Measurements from ENCODE around the gene TMEM98.
"Not testable (repeated sequence)": the region's sequence is repeated elsewhere in the genome, so short reads cannot be mapped to it uniquely, and the experiment has no call there.

The TMEM98 gene

DNA sequence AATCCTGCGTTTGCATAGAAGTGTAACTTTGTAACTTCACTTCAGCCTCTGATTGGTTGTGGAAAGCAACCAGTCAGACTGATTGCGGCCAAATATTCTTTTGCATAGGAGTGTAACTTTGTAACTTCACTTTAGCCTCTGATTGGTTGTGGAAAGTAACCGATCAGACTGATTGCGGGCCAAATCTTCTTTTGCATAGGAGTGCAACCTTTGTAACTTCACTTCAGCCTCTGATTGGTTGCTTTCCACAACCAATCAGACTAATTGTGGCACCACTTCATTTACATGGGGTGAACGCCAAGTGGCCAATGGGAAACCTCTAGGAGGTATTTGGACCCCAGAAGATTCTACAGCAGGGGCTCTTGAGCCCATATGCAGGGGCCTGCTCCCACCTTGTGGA, 1.8 kb upstream of the TMEM98 start:
- H3K36me3 ChIP-seq (ENCODE audit: low read length) = no peaks in the 10 kb centered on the region
- H3K9ac ChIP-seq (ENCODE audit: low read length) = no peak overlapping the region
- no peak for TF ChIP-seq EZH2phosphoT487 (conservative IDR thresholded peaks at IDR 0.05; ENCODE audit: low read length)
- TF ChIP-seq, protein P1, sequence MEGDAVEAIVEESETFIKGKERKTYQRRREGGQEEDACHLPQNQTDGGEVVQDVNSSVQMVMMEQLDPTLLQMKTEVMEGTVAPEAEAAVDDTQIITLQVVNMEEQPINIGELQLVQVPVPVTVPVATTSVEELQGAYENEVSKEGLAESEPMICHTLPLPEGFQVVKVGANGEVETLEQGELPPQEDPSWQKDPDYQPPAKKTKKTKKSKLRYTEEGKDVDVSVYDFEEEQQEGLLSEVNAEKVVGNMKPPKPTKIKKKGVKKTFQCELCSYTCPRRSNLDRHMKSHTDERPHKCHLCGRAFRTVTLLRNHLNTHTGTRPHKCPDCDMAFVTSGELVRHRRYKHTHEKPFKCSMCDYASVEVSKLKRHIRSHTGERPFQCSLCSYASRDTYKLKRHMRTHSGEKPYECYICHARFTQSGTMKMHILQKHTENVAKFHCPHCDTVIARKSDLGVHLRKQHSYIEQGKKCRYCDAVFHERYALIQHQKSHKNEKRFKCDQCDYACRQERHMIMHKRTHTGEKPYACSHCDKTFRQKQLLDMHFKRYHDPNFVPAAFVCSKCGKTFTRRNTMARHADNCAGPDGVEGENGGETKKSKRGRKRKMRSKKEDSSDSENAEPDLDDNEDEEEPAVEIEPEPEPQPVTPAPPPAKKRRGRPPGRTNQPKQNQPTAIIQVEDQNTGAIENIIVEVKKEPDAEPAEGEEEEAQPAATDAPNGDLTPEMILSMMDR (IDR thresholded peaks at IDR 0.05; ENCODE audit: insufficient read depth, low read length, poor library complexity, severe bottlenecking) = no peak
- no peaks in the 10 kb centered on the region for H3K9me3 ChIP-seq (ENCODE audit: insufficient read depth, low read length)
- H3K9me2 ChIP-seq (replicated peaks; ENCODE audit: insufficient read depth, low read length) = no peaks in the 10 kb centered on the region
- H3K4me2 ChIP-seq (ENCODE audit: low read depth, low read length, poor library complexity, severe bottlenecking) = no peak overlapping the region
- H3K79me2 ChIP-seq (ENCODE audit: insufficient read depth, low read length) = no peaks in the 10 kb centered on the region
- H3K27me3 ChIP-seq (ENCODE audit: low read length) = no peaks in the 10 kb centered on the region
- H2AFZ ChIP-seq (ENCODE audit: low read depth, low read length, severe bottlenecking) = no peak overlapping the region
- no peaks in the 10 kb centered on the region for H3F3A ChIP-seq (ENCODE audit: insufficient read depth)
- no peak overlapping the region for H3K4me3 ChIP-seq (ENCODE audit: insufficient read depth, low read length, poor library complexity, severe bottlenecking)
- H4K20me1 ChIP-seq (ENCODE audit: low read depth, low read length) = no peaks in the 10 kb centered on the region
- no peak overlapping the region for H3K27ac ChIP-seq (ENCODE audit: low read depth, low read length)

DNA sequence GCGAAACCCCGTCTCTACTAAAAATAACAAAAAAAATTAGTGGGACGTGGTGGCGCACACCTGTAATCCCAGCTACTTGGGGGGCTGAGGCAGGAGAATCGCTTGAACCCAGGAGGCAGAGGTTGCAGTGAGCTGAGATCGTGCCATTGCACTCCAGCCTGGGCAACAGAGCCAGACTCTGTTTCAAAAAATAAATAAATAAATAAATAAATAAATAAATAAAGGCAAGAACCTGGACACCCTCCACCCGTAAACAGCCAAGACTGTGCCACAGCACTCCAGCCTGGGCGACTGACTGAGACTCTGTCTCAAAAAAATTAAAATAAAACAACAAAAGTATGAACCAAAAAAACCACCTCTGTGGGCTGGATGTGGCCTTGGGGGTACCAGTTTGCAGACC, 1.2 kb upstream of the TMEM98 start:
- not testable (repeated sequence) for H3K36me3 ChIP-seq (ENCODE audit: low read length); H3K4me2 ChIP-seq (ENCODE audit: low read depth, low read length, poor library complexity, severe bottlenecking); H3K9me3 ChIP-seq (ENCODE audit: insufficient read depth, low read length); H3K4me3 ChIP-seq (ENCODE audit: insufficient read depth, low read length, poor library complexity, severe bottlenecking); H2AFZ ChIP-seq (ENCODE audit: low read depth, low read length, severe bottlenecking); H3K79me2 ChIP-seq (ENCODE audit: insufficient read depth, low read length); H3F3A ChIP-seq (ENCODE audit: insufficient read depth); H3K9me2 ChIP-seq (replicated peaks; ENCODE audit: insufficient read depth, low read length); H3K27ac ChIP-seq (ENCODE audit: low read depth, low read length); H3K27me3 ChIP-seq (ENCODE audit: low read length); H3K9ac ChIP-seq (ENCODE audit: low read length); H4K20me1 ChIP-seq (ENCODE audit: low read depth, low read length)

DNA sequence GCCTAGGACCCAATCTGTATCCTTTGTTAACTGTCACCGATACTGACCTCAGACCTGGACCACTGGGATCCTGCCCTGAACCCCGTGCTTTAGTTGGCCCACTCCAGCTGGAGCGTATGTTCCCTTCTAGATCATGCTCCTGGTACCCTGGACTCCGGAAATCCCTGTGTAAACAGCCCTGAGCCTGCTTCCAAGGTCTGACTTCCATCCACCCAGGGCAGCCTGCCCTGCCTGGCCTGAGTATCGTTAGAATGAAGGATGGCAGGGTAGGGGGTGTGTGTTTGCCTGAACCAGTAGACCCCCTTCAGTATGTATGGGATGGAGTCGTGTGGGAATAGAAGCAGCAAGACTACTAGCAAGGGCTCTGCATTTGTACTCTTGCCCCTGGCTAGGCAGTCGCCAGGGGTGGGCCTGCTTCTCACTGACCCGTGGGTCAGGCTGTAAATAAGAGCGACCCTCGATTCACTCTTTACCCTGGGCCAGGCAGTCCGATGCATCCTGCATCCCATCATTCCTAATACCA, 691 bp upstream of the TMEM98 start:
- no peaks in the 10 kb centered on the region for H3K9me2 ChIP-seq (replicated peaks; ENCODE audit: insufficient read depth, low read length)
- H3K79me2 ChIP-seq (ENCODE audit: insufficient read depth, low read length) = no peaks in the 10 kb centered on the region
- no peaks in the 10 kb centered on the region for H3F3A ChIP-seq (ENCODE audit: insufficient read depth)
- no peaks in the 10 kb centered on the region for H4K20me1 ChIP-seq (ENCODE audit: low read depth, low read length)
- H3K27me3 ChIP-seq (ENCODE audit: low read length) = no peaks in the 10 kb centered on the region
- no peak overlapping the region for H3K4me3 ChIP-seq (ENCODE audit: insufficient read depth, low read length, poor library complexity, severe bottlenecking)
- no peaks in the 10 kb centered on the region for H3K9me3 ChIP-seq (ENCODE audit: insufficient read depth, low read length)
- H3K4me2 ChIP-seq (ENCODE audit: low read depth, low read length, poor library complexity, severe bottlenecking) = no peak overlapping the region
- no peak overlapping the region for H2AFZ ChIP-seq (ENCODE audit: low read depth, low read length, severe bottlenecking)
- TF ChIP-seq, protein P1 (IDR thresholded peaks at IDR 0.05; ENCODE audit: insufficient read depth, low read length, poor library complexity, severe bottlenecking) = no peak
- no peak for TF ChIP-seq EZH2phosphoT487 (conservative IDR thresholded peaks at IDR 0.05; ENCODE audit: low read length)
- H3K9ac ChIP-seq (ENCODE audit: low read length) = no peak overlapping the region
- no peak overlapping the region for H3K27ac ChIP-seq (ENCODE audit: low read depth, low read length)
- H3K36me3 ChIP-seq (ENCODE audit: low read length) = no peaks in the 10 kb centered on the region

DNA sequence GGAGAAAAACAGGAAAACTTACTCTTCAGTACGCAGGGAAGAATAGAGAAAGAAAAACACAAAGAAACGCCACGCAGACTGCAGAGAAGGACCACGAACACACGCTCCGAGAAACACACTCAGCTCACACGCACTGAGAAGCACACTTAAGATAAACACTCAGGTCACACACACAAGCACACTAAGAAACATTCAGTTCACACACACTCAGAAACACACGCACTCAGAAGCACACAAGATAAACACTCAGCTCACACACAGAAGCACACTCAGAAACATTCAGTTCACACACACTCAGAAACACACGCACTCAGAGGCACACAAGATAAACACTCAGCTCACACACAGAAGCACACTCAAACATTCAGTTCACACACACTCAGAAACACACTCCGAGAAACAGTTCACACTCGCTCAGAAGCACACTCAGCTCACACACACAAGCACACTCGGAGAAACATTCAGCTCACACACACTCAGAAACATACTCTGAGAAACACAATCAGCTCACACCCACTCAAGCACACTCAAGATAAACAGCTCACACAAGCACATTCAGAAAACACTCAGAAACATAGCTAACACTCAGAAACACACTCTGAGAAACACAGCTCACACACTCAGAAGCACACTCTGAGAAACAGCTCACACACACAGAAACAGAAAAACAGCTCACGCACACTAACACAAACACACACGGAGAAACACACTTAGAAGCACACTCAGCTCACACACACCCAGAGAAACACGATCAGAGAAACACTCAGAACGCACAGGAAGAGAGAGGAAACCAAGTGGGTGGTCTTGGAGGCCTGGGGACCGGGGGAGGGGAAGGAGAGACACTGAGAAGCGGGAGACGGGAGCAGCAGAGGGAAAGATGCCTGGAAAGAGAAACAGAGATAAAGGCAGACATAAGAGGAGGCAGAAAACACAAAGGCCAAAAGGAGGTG, 908 bp downstream of the TMEM98 start:
- Histone ChIP-seq H3K9me2 (replicated peaks; ENCODE audit: insufficient read depth, low read length) (no peaks in the 10 kb centered on the region), H3K27ac (ENCODE audit: low read depth, low read length) (no peak overlapping the region), H3F3A (ENCODE audit: insufficient read depth) (no peaks in the 10 kb centered on the region), H2AFZ (ENCODE audit: low read depth, low read length, severe bottlenecking) (no peak overlapping the region), H3K79me2 (ENCODE audit: insufficient read depth, low read length) (no peaks in the 10 kb centered on the region), H4K20me1 (ENCODE audit: low read depth, low read length) (no peaks in the 10 kb centered on the region), H3K27me3 (ENCODE audit: low read length) (no peaks in the 10 kb centered on the region), H3K9me3 (ENCODE audit: insufficient read depth, low read length) (no peaks in the 10 kb centered on the region), H3K36me3 (ENCODE audit: low read length) (no peaks in the 10 kb centered on the region), H3K9ac (ENCODE audit: low read length) (no peak overlapping the region), H3K4me2 (ENCODE audit: low read depth, low read length, poor library complexity, severe bottlenecking) (no peak overlapping the region), H3K4me3 (ENCODE audit: insufficient read depth, low read length, poor library complexity, severe bottlenecking) (no peak overlapping the region)
- TF ChIP-seq EZH2phosphoT487 (conservative IDR thresholded peaks at IDR 0.05; ENCODE audit: low read length) = no peak
- TF ChIP-seq, protein P1 (IDR thresholded peaks at IDR 0.05; ENCODE audit: insufficient read depth, low read length, poor library complexity, severe bottlenecking) = no peak
